HG03442 (cell line): ENCODE data around the gene MRPL10.

Experiments
- ATAC-seq: cut with Tn5 transposase; IDR thresholded peaks from one replicate; pipeline ENCODE4 v1.9.1; 2021; ENCODE audit warnings: mild to moderate bottlenecking, moderate library complexity; ENCODE audit not compliant: unreplicated experiment

MRPL10 gene

DNA sequence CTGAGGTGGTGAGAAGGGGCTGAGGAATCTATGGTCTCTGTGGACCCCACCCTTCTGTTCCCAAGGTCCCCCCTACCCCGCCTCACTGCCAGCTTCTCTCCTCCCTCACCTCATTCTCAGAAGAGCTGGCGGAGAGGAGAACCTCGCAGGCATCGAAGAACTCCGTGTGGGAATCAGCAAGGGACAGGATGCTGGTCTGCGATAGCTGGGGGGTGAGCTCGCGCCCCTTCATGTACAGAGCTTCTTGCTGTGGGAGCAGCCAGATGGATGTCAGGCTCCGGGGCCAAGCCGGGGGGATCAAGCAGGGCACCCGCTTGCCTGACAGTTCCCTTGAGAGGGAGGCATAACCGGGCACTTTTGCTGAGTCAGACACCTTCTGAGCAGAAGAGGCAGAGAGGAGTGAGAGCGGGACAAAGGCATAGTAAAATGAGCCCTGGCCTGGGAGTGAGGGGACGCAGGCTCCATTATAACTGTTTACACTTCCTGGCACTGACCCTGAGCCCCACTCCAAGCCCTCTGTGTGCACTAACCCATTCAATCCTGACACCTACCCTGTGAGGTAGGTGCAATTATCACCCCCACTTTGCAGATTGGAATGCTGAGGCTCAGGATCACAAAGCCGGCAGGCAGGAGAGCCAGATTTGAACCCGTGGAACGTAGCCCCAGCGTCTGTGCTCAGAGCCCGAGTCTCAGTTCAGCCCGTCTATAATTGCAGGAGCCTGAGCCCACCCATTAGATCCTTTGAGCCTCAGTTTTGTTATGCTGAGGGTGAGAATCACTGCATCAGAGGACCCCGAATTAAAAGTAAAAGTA is 16.0 kb downstream of the MRPL10 start:
- ATAC-seq: no peak

DNA sequence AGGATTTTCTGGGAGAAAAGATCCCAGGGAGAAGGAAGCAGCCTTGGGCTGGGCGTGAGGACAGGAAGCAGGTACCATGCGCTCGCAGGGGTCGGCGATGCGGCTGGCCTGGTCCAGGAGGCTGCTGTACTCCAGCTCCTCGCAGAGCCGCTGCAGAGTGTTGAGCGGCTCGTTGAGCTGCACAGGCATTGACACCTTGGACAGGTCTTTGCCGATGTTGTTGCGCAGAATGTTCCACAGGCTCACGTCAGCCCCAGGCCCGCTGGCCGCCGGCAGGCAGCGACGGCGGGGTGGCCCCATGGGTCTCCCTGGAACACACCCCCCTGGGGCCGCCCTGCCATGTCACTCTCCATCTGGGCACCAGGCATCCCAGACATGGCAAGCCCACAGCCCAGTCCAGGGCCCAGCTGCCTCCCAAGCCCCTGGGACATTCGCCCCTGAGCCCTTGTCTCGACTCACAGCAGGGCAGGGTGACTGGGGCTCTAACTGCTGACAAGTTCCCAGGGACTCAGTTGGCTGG is 17.8 kb downstream of the MRPL10 start:
- no peak for ATAC-seq

DNA sequence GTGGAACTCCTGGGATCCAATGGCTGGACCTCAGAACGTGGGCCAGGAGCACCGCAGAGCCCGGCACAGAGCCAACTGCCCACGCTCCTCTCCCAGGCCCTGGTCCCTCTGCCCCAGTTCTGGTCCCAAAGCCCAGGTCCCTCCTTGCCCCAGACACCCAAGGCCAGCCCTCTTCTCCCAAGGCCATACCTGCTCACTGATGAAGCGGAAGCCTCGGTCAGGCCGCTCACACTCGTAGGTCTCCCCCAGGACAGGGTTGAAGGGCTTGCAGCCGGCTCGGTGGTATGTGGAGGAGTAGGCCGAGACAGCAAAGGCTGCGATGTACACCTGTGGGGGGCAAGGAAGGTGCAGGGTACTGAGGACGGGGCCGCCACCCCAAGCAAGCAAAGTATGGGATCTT is 18.3 kb downstream of the MRPL10 start:
- ATAC-seq: no peak

- ATAC-seq: no peak
Measured at GRCh38 chr17:47812146-47812920, 19.0 kb downstream of the MRPL10 start.

- ATAC-seq: no peak
Measured at GRCh38 chr17:47811709-47812108, 19.6 kb downstream of the MRPL10 start.

GRCh38 chr17:47810901-47811635 is 20.3 kb downstream of the MRPL10 start:
- no peak for ATAC-seq

DNA sequence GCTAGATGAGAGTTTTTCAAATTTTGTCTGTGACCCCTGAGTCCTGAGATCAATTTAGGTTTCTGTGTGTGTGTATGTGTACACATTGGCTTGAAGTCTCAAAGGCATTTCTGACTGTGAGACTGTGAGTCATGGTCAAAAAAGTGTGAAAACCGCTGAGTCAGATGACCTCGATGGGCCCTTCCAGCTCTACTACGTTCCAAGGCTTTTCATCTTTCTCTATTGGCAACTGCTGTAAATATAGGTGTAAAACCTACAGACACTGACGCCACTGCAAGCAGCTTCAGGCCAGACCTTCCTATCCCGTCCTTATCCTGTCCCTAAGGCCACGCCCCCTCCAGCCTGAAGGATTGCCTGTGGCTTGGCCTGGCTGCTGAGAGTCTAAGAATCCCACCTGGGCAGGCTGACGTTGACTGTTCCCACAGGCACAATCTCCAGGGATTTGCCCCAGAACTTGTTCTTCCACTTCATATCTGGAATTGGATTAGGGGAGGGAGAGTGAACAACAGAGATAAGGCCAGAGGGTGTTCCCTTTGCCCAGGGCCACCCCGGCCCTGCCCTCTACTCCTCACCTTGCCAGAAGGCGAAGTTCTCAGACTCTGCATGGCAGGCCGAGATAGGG is 21.0 kb downstream of the MRPL10 start:
- no peak for ATAC-seq

- ATAC-seq: no peak
Measured at GRCh38 chr17:47808830-47809480, 22.4 kb downstream of the MRPL10 start.

DNA sequence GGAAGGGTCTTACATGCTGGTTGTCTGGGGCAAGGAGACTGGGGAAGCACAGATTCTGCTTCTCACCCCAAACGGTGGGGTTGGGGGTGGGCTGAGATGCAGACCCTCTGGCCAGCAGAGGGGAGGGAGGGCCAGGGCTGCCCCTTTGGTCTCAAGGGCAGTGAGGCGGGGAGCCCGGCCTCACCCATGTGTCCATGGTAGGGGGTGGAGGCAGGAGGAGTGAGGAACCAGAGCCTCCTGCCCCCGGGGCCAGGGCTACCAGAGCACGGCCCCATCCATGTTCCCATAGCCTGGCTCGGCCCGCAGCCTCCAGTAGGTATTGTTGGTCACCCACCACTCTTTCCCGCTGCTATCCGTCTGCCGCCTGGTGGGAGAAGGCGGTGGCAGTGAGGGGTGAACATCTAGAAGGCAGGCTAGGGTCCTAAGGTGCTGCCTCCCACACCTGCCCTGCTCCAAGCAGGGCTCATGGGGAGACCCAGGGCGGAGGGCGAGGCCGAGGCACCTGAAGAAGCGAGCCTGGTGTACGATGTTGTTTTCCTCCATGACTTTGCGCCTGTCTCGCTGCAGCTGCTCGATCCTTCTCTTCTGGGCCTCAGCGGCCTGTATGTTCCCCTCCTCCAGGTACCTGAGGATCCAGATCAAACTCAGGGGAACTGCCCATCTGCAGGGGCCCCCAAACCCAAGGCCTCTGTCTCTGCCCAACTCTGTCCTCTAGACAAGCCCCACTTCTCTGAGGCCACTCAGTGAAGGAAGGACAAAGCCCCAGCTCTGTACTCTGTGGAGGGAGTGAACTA is 23.1 kb downstream of the MRPL10 start:
- ATAC-seq: no peak

DNA sequence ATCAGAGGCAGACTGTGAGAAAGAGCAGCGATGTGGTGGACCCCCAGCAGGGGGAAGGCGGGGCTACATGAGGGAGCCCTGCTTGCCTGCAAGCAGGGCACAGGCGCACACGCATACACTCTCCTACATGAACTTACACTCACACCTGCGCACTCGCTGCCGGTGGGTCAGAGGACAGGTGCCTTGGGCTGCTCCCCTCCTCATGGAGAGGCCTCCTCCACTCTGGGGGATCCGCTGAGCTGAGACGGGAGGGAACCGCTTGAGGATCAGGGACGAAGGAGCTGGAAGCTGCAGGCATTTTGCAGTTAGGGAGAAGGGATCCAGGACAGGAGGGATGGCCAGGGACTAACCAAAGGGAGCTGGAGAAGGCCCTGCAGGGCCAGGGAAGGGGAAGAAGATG is 23.9 kb downstream of the MRPL10 start:
- no peak for ATAC-seq

- no peak for ATAC-seq
Measured at GRCh38 chr17:47806913-47807255, 24.5 kb downstream of the MRPL10 start.

GRCh38 chr17:47806026-47806912 is 25.1 kb downstream of the MRPL10 start:
- no peak for ATAC-seq

GRCh38 chr17:47804461-47804860 is 26.9 kb downstream of the MRPL10 start:
- ATAC-seq: no peak

GRCh38 chr17:47803751-47804150 is 27.6 kb downstream of the MRPL10 start:
- ATAC-seq: no peak

GRCh38 chr17:47803201-47803600 is 28.1 kb downstream of the MRPL10 start:
- ATAC-seq: no peak

GRCh38 chr17:47802341-47803022 is 28.9 kb downstream of the MRPL10 start:
- no peak for ATAC-seq

DNA sequence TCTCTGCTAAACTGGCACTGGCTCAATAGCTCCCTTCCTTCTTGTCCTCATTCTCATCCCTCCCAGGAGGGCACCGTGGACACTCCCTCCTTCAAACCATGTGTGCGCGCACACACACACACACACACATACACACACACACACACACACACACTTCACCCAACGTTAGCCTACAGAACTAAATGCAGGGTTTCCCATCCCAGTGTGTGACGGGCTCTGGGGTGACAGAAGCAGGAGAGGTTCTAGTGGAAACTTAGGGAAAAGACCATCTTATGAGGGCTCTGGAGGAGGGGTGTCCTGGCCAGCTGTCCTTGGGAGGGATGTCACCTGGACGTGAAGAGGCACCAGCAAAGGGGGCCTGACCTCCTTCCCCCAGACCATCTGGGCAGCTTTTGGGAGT is 29.4 kb downstream of the MRPL10 start:
- ATAC-seq: no peak

DNA sequence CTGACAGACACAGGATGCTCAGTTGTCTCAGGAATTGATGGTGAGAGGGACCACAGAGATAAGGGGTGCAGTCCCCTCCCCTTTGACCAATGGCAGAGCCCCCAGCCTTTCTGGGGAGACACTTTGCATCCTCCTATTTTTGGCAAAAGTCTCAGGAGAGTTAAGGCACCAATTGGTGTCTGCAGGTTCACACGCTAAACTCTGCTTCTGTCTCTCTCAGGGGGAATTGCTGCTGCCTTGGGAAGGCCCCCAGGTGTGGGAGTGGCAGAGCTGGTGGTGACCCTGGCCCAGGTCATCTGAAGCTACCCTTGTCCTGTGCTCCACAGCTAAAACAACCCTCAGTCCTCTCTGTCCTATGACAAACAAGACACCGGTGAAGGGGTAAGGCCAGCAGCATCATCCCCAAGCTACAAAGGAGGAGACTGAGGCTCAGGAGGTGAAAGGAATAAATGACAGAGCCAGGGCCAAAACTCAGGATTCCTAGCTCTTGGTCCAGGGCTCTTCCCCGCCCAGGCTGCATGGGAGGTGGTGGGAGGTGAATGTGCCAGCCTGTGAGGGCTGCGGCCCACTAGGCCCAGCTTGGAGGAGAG is 30.1 kb downstream of the MRPL10 start:
- ATAC-seq: no peak
